Stimulated activated CD8-positive, alpha-beta memory T cell treated with anti-CD3 and anti-CD28 coated beads, Interleukin-2, amount 100 ng/mL, for 48 hours (primary cell): ENCODE results near the gene AQP12B.

Experiments
- DNase-seq, 2 donors: peaks; one replicate each; pipeline ENCODE4 v3.0.0-alpha.2; 2020; ENCODE audit warnings: low read depth in 2 of 2

The AQP12B gene

DNA sequence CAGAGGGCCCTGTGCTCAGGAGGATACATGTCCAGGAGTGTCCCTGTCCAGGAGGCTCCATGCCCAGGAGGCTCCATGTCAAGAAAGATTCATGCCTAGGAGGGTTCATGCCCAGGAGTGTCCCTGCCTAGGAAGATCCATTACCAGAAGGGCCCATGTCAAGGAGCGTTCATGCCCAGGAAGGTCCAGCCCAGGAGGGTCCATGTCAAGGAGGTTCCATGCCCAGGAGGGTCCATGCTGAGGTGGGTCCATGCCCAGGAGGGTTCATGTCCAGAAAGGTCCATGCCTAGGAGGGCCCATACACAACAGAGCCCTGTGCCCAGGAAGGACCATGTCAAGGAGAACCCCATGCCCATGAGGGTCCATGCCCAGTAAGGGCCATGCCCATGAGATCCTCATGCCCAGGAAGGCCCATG is 50.4 kb downstream of the AQP12B start:
- DNase-seq: no peak

DNA sequence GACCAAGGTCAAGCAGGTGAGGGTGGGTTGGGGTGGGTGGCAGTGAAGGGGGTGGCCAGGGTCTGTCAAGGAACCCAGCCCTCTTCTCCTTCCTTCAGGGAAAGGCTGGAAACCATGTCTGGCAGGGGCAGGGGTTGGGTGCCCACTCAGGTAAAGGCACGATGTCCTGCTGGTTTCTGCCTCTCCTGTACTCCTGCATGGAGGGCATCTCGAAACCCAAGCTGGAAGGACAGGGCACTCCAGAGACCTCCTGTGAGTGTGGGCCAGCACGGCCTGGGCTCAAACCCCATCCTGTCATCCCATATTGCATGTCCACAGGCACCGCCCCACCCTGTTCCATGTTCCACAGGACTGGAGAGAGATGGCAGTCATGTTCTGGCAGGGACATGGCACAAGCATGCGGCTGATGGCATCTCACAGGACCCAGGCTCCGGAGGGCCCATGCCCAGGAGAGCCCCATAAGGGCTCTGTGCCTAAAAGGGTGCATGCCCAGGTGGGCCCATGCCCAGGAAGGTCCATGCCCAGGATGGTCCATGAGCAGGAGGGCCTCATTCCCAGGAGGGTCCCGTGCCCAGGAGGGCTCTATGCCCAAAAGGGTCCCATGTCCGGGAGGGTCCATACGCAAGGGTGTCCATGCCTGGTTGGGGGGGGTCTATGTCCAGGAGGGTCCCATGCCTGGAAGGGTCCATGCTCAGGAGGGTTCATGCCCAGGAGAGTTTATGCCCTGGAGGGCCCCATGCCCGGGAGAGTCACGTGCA is 51.0 kb downstream of the AQP12B start:
- no peak for DNase-seq

DNA sequence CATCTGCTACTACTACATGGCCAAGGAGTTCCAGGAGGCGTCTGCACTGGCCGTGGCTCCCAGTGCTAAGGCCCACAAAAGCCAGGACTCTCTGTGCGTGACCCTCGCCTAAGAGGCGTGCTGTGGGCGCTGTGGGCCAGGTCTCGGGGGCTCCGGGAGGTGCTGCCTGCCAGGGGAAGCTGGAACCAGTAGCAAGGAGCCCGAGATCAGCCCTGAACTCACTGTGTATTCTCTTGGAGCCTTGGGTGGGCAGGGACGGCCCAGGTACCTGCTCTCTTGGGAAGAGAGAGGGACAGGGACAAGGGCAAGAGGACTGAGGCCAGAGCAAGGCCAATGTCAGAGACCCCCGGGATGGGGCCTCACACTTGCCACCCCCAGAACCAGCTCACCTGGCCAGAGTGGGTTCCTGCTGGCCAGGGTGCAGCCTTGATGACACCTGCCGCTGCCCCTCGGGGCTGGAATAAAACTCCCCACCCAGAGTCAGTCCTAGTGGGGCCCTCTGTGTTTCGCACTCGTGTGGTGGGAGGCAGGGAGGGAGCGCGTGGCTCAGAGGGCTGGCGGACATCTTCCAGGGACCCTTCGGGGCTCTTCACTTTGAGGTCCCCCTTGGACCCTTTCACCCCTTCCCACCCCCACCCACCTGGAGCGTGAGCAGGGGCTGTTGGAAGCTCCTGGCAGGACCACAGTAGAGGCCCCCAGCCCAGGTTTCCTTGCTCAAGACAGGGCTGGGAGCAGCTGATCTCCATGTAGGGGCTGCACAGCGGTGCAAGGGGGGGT is 51.7 kb downstream of the AQP12B start:
- DNase-seq: no peak

DNA sequence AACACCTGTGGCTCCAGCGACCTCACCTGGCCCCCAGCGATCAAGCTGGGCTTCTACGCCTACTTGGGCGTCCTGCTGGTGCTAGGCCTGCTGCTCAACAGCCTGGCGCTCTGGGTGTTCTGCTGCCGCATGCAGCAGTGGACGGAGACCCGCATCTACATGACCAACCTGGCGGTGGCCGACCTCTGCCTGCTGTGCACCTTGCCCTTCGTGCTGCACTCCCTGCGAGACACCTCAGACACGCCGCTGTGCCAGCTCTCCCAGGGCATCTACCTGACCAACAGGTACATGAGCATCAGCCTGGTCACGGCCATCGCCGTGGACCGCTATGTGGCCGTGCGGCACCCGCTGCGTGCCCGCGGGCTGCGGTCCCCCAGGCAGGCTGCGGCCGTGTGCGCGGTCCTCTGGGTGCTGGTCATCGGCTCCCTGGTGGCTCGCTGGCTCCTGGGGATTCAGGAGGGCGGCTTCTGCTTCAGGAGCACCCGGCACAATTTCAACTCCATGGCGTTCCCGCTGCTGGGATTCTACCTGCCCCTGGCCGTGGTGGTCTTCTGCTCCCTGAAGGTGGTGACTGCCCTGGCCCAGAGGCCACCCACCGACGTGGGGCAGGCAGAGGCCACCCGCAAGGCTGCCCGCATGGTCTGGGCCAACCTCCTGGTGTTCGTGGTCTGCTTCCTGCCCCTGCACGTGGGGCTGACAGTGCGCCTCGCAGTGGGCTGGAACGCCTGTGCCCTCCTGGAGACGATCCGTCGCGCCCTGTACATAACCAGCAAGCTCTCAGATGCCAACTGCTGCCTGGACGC is 52.5 kb downstream of the AQP12B start:
- no peak for DNase-seq

DNA sequence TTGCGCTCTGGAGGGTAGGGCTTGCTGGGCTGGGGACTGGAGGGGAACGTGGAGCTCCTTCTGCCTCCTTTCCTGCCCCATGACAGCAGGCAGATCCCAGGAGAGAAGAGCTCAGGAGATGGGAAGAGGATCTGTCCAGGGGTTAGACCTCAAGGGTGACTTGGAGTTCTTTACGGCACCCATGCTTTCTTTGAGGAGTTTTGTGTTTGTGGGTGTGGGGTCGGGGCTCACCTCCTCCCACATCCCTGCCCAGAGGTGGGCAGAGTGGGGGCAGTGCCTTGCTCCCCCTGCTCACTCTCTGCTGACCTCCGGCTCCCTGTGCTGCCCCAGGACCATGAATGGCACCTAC is 53.1 kb downstream of the AQP12B start:
- no peak for DNase-seq

DNA sequence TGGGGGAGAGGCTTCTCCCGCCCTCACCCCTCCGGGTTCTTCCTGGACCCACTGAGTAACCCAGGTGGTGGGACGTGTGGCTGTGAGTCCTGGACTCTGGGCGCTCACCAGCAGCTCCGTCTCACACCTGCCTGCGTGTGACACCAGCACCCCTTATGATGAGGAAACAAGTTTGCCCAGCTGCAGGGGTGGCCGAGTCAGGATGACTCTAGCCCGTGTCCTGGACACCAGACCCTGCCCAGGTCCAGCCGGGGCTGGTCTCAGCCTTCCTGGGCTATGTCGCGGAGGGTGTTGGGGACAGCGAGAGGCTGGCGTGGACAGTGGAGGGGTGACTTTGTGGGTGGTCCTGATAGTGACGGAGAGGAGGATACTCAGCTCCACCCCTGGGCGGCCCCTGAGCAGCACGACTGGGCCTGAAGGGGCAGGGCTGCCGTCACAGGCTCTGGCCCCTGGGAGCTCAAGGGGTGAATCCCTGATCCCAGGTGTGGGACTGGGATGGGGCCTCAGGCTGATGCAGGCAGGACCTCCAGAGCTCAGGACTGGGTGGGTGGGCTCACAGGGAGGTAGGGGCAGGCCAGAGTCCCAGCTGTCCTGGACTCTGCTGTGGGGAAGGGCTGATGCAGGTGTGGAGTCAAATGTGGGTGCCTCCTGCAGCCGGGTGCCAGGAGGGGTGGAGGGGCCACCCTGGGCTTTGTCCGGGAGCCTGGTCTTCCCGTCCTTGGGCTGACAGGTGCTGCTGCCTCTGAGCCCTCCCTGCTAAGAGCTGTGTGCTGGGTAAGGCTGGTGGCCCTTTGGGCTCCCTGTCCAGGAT is 53.7 kb downstream of the AQP12B start:
- DNase-seq: no peak

DNA sequence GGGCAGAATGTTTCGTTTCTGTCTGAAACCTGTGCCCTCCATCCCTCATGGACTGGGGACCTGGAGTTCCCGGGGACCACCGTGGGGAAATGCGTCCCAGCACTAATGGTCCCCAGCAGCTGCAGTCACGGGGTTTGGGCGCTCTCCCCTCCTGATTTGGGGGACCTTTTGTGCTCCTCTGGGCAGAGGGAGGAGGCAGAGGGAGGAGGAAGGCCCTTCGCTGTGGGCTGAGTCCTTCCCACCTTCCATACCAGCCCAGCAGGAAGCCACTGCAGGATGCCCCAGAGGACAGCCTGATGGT is 54.2 kb downstream of the AQP12B start:
- DNase-seq: no peak

DNA sequence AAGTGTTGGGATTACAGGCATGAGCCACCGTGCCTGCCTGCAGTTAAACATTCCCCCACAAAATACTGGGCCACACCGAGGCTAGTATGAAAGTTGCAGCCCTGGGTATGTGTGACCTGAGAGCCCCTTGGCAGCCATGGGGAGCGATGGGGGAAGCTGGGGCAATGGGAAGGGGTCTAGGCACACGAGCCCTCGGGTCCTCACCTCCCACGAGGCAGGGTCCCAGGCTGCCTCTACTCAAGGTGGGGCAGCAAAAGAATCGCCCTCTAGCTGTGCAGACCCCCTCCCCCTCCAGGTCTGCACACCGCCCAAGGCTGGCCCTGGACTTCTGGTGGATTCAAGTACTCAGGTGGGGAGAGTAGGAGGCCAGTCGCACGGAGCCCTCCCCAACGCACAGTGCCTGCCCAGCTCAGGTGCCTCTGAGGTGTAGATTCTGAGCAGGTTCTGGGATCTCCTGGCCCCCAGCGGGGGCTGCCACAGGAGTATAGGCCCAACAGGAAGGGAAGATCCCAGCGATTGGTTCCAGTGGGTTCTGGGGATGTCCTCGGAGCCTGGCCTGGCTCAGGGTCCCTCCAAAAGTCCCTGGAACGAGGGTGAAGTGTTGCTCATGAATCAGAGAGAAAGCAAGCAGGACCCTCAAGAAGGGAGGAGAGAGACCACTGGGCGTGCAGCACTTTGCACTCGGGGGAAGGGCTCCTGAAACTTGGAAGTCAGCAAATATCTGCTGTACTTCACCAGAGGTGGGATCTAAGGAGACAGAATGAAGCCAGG is 54.8 kb downstream of the AQP12B start:
- no peak for DNase-seq

DNA sequence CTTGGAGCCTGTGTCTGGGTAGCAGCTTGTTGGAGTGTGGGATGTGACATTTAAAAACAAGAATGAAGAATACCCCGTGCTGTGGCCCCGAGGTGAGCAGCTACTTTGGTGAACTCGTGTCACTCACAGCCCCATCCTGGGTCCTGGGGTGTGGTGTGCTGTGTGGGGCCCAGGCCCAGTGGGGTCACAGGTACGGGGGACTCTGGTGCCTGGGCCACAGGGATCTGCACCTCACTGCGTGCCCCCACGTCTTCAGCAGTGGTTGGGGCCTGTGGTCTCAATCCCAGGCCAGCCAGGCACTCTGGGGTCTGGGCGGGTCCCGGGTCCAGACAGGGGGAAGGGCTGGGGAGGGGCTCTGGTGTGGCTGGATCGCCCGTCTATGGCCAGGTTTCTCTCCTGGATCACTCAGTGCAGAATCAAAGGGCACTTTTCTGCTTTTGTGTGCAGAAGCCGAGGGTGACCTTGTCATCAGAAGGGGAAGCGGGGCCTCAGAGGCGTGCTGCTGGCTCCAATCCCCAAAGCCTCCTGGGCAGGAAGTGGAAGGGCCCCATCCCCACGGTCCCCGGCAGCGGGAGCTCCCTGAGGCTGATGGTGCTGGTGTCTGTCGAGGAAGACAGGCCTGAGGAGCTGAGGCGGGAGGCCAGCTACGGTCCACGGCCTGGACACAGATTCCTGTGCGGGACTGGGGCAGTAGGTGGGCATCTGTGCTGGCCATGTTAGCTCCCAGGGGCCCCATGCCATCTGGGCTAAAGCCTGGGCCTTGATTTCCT is 56.0 kb downstream of the AQP12B start:
- DNase-seq: no peak
